ENCODE results near the gene RSAD2. TPM values are rescaled to one million over a fixed set of nuclear protein-coding genes. Genes with fewer than 3 reads are reported as not detected.

The RSAD2 gene
- total RNA-seq, 3 donors from 2014 or later = 8.9 to 35.0 (median 12.0) TPM

DNA sequence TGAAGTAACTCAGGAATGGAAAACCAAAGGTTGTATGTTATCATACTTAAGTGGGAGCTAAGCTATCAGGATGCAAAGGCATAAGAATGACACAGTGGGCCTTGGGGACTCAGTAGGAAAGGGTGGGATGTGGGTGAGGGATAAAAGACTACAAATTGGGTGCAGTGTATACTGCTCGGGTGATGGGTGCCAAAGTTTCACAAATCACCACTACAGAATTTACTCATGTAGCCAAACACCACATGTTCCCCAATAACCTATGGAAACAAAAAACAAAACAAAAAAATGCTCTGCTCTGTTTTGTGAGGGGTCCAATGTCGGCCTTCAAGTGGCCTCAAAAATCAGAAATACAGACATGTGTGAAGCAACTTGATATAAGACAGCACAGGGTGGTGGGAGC, 30.7 kb downstream of the RSAD2 start:
- H3K4me3 ChIP-seq = no peak overlapping the region
- ATAC-seq (no peak), DNase-seq (no peak)
- TF ChIP-seq, protein P1, sequence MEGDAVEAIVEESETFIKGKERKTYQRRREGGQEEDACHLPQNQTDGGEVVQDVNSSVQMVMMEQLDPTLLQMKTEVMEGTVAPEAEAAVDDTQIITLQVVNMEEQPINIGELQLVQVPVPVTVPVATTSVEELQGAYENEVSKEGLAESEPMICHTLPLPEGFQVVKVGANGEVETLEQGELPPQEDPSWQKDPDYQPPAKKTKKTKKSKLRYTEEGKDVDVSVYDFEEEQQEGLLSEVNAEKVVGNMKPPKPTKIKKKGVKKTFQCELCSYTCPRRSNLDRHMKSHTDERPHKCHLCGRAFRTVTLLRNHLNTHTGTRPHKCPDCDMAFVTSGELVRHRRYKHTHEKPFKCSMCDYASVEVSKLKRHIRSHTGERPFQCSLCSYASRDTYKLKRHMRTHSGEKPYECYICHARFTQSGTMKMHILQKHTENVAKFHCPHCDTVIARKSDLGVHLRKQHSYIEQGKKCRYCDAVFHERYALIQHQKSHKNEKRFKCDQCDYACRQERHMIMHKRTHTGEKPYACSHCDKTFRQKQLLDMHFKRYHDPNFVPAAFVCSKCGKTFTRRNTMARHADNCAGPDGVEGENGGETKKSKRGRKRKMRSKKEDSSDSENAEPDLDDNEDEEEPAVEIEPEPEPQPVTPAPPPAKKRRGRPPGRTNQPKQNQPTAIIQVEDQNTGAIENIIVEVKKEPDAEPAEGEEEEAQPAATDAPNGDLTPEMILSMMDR (IDR thresholded peaks at IDR 0.05) = no peak
- no peaks in the 10 kb centered on the region for H3K4me1 ChIP-seq (ENCODE audit: low read depth)
- no peaks in the 10 kb centered on the region for H3K9me3 ChIP-seq
- H3K36me3 ChIP-seq (ENCODE audit: low read depth) = no peaks in the 10 kb centered on the region
- intact Hi-C loops (cut with DNase I, micrococcal nuclease) = no loop called here

DNA sequence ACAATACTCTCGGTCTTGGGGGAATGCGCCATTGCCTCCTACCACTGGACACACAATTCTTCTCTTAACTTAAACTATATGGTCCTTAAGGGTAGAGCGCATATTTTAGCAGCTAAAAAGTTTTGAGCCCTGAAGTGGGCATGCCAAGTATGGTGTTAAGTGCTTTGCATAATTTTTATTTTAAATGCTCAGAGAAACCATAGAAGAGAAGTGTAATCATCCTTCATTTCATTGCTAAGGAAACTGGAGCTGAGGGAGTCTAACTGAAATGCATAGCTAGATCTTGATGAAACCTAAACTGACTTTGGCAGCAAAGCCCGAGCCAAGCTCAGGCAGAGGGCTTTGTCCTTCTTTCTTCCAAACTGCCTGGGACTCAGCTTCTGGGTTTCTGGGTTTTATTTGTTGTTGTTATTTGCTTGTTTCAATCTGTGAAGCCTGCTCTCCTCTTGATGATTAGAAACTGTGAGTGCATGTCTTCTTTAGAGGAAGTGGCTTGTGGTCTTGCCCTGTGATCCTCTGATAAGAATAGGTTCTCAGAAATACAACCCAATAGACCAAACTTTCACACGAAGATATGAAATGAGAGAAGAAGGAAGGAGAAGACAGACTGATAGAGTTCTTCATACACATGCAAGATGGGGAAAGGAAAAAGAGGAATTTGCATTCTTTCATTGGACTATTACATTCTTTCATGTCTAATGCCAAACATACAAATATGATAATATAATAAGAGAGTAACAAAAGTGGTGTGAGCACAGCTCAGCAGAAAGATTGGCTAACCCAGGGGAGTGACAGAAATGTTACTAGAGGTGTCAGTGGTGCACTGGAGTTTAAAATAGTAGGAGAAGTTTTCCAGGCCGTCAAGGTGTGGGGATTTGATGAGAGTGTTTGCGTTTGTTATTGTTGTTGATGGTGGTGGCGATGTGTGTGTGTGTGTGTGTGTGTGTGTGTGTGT, 32.1 kb downstream of the RSAD2 start:
- H3K36me3 ChIP-seq (ENCODE audit: low read depth) = no peaks in the 10 kb centered on the region
- H3K4me3 ChIP-seq = no peak overlapping the region
- H3K9me3 ChIP-seq = no peaks in the 10 kb centered on the region
- DNase-seq (peak in 1 of 3 donors; percentile 57), ATAC-seq (peak; percentile 69)
- TF ChIP-seq, protein P1 (IDR thresholded peaks at IDR 0.05) = no peak
- intact Hi-C loops (cut with DNase I, micrococcal nuclease) = no loop called here
- H3K4me1 ChIP-seq (ENCODE audit: low read depth) = peaks cover 3% of the 10 kb centered on the region

DNA sequence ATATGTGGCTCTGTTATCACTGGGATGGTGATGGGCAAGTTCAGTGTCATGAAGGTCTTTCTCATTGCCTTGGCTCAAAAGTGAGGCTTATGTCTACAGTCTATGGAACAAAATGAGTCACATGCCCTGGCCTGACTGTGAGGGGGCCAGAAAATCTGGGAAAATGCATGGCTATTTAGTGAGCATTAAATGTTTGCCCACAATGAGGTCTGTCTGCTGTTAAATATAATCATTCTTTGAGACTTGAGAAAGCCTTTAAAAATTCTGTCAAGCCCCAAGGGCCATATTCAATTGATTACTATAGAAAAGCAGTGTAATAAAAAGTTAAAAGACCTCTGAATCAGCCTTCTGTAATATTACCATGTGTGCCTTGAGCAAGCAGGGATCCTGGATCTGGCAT, 34.1 kb downstream of the RSAD2 start:
- DNase-seq (no peak), ATAC-seq (no peak)
- Histone ChIP-seq H3K36me3 (ENCODE audit: low read depth) (no peaks in the 10 kb centered on the region), H3K4me3 (no peak overlapping the region), H3K4me1 (ENCODE audit: low read depth) (peaks cover 3% of the 10 kb centered on the region), H3K9me3 (no peaks in the 10 kb centered on the region)
- intact Hi-C loops (cut with DNase I, micrococcal nuclease) = no loop called here
- TF ChIP-seq, protein P1 (IDR thresholded peaks at IDR 0.05) = no peak

DNA sequence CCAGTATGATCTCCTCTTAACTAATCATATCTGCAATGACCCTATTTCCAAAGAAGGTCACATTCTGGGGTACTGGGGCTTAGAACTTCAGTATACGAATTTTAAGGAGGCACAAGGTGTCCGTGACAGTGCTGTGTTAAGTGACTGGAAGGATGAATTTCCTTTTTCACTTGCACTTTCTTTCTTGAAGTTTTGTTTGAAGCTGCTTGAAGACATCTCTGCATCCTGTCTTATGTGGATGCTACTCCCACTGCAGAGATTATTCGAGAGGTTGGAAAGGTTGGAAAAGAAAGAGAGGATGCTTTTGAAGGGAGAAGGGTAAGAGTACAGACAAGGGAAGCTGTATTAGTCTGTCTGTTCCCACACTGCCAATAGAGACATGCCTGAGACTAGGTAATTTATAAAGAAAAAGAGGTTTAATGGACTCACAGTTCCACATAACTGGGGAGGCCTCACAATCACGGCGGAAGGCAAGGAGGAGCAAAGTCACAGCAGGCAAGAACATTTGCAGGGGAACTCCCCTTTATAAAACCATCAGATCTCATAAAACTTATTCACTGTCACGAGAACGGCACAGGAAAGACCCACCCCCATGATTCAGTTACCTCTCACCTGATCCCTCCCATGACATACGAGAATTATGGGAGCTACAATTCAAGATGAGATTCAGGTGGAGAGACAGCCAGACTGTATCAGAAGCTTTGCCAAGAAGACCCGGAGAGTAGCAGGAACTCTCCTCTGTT, 36.0 kb downstream of the RSAD2 start:
- peaks cover 3% of the 10 kb centered on the region for H3K4me1 ChIP-seq (ENCODE audit: low read depth)
- TF ChIP-seq, protein P1 (IDR thresholded peaks at IDR 0.05) = no peak
- DNase-seq (no peak), ATAC-seq (peak; percentile 31)
- no peaks in the 10 kb centered on the region for H3K36me3 ChIP-seq (ENCODE audit: low read depth)
- intact Hi-C loops (cut with DNase I, micrococcal nuclease) = no loop called here
- H3K9me3 ChIP-seq = no peaks in the 10 kb centered on the region
- H3K4me3 ChIP-seq = no peak overlapping the region

DNA sequence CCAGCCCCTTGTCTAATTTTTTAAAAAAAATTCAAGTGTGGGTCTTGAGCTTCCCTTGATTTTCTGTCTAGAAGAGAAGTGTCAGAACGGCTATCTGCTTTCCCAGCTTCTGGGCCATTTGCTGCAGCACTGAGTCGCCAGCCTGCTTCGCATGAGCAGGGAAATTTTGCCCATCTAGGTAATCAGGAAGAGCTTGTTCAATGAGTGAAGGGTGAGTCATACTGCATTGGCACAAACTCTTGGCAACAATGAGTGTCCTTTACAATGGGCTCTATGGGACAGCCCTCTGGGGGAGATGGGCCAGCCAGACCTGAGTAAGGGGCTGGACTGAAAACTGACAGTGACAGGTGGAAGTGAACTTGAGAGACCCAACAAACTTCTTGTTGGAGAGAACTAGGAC, 37.3 kb downstream of the RSAD2 start:
- intact Hi-C loops (cut with DNase I, micrococcal nuclease) = no loop called here
- no peaks in the 10 kb centered on the region for H3K9me3 ChIP-seq
- H3K4me3 ChIP-seq = no peak overlapping the region
- no peaks in the 10 kb centered on the region for H3K36me3 ChIP-seq (ENCODE audit: low read depth)
- ATAC-seq (peak; percentile 56), DNase-seq (no peak)
- TF ChIP-seq, protein P1 (IDR thresholded peaks at IDR 0.05) = no peak
- peaks cover 3% of the 10 kb centered on the region for H3K4me1 ChIP-seq (ENCODE audit: low read depth)
